GM13976 (cell line): ENCODE measurements around the gene MAP3K10.

ENCODE experiments used
- DNase-seq: peaks from one replicate; pipeline ENCODE4 v3.0.0; 2012; ENCODE audit warnings: low spot score
- CTCF ChIP-seq: IDR thresholded peaks from 2 replicates; pipeline ENCODE4 v1.5.1; 2012; ENCODE audit warnings: borderline replicate concordance, mild to moderate bottlenecking; ENCODE audit not compliant: insufficient read depth; ENCODE audit errors: extremely low read depth, missing control alignments, control extremely low read depth
- in situ Hi-C: fragments of 300-500 bp; cut with MboI; formaldehyde crosslinking; loops from one replicate; pipeline ENCODE4 v1.12.0; 2022; ENCODE audit warnings: low sequenced_read_pairs, mixed read lengths, inconsistent platforms; ENCODE audit not compliant: unreplicated experiment

MAP3K10 gene

GRCh38 chr19:40239415-40240226, 48.4 kb downstream of the MAP3K10 start:
- in situ Hi-C loops, result loop anchor here (25.0 kb wide), 1 partner anchor 352 kb away; no protein-coding TSS in a partner anchor
- DNase-seq, result no peak
- no peak for TF ChIP-seq CTCF

- DNase-seq, result no peak
- TF ChIP-seq CTCF, result no peak
- in situ Hi-C loops, result loop anchor here (25.0 kb wide), 1 partner anchor 353 kb away; no protein-coding TSS in a partner anchor
These were observed 49.1 kb downstream of the MAP3K10 start for GRCh38 chr19:40240332-40240731.

GRCh38 chr19:40241125-40241808, 50.0 kb downstream of the MAP3K10 start:
- TF ChIP-seq CTCF, result no peak
- DNase-seq, result no peak
- in situ Hi-C loops, result loop anchor here (25.0 kb wide), 1 partner anchor 354 kb away; no protein-coding TSS in a partner anchor

GRCh38 chr19:40241809-40242384, 50.7 kb downstream of the MAP3K10 start:
- no peak for TF ChIP-seq CTCF
- DNase-seq, result no peak
- in situ Hi-C loops, result loop anchor here (25.0 kb wide), 1 partner anchor 355 kb away; no protein-coding TSS in a partner anchor

- in situ Hi-C loops, result loop anchor here (25.0 kb wide), 1 partner anchor 355 kb away; no protein-coding TSS in a partner anchor
- DNase-seq, result no peak
- no peak for TF ChIP-seq CTCF
These were observed 51.3 kb downstream of the MAP3K10 start for GRCh38 chr19:40242480-40242879.

- TF ChIP-seq CTCF, result no peak
- in situ Hi-C loops, result loop anchor here (25.0 kb wide), 1 partner anchor 356 kb away; no protein-coding TSS in a partner anchor
- no peak for DNase-seq
These were observed 52.0 kb downstream of the MAP3K10 start for GRCh38 chr19:40243181-40243580.
